HG03095 (cell line): ENCODE data around the gene SETD5.
A peak's percentile ranks its signal among the peaks of the same experiment; 100 is the strongest.

Source experiments
- ATAC-seq: cut with Tn5 transposase; IDR thresholded peaks from one replicate; pipeline ENCODE4 v1.9.1; 2021; ENCODE audit warnings: moderate library complexity; ENCODE audit not compliant: unreplicated experiment

Gene SETD5

GRCh38 chr3:9397332-9397905, at the start of gene SETD5:
SETD5 (plus strand) TSS chr3:9397615; CDS start chr3:9428939, 31,324 bp downstream.
- ATAC-seq, result peak; percentile 46

- ATAC-seq, result no peak
These were observed 49.5 kb upstream of the SETD5 start for GRCh38 chr3:9347887-9348286.

- ATAC-seq, result no peak
These were observed 47.9 kb upstream of the SETD5 start for GRCh38 chr3:9349321-9350117.

- ATAC-seq, result no peak
These were observed 45.7 kb upstream of the SETD5 start for GRCh38 chr3:9351709-9352126.

- peak; percentile 59 for ATAC-seq
These were observed 44.3 kb upstream of the SETD5 start for GRCh38 chr3:9352917-9353752.

GRCh38 chr3:9361691-9362388, 35.6 kb upstream of the SETD5 start:
- no peak for ATAC-seq

GRCh38 chr3:9362731-9363530, 34.5 kb upstream of the SETD5 start, which contains the start of gene THUMPD3:
THUMPD3 (plus strand) TSS chr3:9363054; CDS start chr3:9365069, 2,015 bp downstream.
- peak; percentile 96 for ATAC-seq

GRCh38 chr3:9369508-9369907, 27.9 kb upstream of the SETD5 start:
- ATAC-seq, result no peak

- ATAC-seq, result no peak
These were observed 23.9 kb upstream of the SETD5 start for GRCh38 chr3:9373465-9373864.

- no peak for ATAC-seq
These were observed 19.4 kb upstream of the SETD5 start for GRCh38 chr3:9377981-9378380.

GRCh38 chr3:9379327-9379726, 18.1 kb upstream of the SETD5 start:
- no peak for ATAC-seq

- ATAC-seq, result no peak
These were observed 17.4 kb upstream of the SETD5 start for GRCh38 chr3:9380014-9380413.

- no peak for ATAC-seq
These were observed 13.1 kb upstream of the SETD5 start for GRCh38 chr3:9384141-9384828.

GRCh38 chr3:9385187-9386077, 12.0 kb upstream of the SETD5 start:
- no peak for ATAC-seq

GRCh38 chr3:9386078-9386459, 11.3 kb upstream of the SETD5 start:
- ATAC-seq, result no peak

- no peak for ATAC-seq
These were observed 10.7 kb upstream of the SETD5 start for GRCh38 chr3:9386501-9387321.

- ATAC-seq, result no peak
These were observed 10.1 kb upstream of the SETD5 start for GRCh38 chr3:9387322-9387655.

GRCh38 chr3:9388142-9388541, 9.3 kb upstream of the SETD5 start:
- ATAC-seq, result no peak
